Measurements from ENCODE around the gene ZNF606.

The ZNF606 gene

DNA sequence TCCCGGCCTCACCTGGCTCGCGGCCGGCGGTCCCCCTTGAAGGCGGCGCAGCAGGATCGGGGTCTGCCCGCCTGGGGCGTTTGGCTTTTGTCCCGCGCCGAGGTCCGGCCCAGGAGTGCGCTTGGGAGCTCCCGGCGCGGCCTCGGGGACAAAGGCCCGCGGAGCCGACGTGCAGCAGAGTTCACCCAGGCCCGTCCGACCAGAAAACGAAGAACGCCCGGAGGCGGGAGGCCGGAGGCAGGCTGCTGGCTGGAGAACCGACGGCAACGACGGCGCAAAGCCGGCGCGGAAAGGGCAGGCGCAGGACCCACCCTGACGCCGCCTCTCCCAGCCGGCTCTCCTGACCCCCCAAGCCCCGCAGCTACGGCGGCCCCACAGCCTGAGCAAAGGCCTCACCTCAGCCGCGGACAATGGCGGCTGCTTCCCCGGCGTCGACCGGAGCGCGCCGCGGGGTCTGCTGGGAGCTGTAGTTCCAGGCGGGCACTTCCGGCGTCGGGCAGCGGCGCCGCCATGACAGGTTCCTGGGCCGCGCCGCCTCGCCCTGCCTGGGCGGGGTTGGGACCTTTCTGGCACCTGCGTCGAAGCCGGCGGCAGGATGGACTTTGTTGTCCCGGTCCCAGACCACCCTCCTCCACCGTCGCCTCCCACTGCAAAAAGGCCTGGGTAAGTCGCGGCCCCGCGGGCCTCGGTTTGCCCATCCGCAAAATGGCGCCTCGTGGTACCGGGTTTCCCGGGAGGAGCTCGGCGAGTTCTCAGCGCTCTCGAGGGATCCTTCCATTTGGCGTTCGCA, at the start of gene ZNF606:
Gene ZNF606 (minus strand): TSS at position 437 of the 790 bp plus-strand sequence. CDS start 1,501 bp downstream, outside the sequence.
- DNase-seq, result peak; percentile 88

DNA sequence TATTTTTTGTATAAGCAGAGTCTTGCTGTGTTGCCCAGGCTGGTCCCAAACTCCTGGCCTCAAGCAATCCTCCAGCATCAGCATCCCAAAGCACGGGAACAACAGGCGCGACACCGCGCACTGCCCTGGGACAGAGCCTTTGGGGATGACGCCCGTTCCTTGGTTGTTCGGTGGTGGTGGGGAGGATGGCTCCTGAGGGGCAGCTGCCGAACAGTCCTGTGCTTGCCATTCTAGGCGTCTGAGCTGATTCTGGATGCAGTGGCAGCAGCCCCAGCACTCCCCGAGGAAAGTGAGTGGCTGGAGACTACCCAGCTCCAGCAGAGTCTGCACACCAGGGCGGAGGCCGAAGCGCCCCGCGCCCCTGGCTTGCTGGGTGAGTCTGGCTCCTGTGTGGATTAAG, 49.6 kb upstream of the ZNF606 start:
- no peak for DNase-seq

GRCh38 chr19:58047672-58048071, 45.1 kb upstream of the ZNF606 start:
- DNase-seq, result no peak

DNA sequence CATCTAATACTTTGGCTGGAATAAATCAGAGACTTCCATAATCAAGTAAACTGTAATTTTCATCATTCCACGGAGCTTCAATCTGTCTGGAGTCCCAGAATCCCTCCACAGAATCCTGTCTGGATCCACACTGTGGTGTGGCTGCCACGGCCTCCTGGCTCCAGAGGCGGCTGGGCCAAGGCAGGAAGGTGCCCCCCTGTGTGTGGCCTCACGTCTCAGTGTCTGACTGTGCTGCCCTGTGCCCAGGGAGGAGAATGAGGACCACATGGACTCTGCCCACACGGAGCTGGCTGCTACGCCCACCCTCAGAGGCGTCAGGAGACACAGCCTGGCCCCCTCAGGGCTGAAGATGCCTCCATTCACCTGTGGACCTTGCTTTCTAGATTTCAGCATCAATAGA, 44.2 kb upstream of the ZNF606 start:
- no peak for DNase-seq

GRCh38 chr19:58045411-58046050, 42.9 kb upstream of the ZNF606 start:
- no peak for DNase-seq

DNA sequence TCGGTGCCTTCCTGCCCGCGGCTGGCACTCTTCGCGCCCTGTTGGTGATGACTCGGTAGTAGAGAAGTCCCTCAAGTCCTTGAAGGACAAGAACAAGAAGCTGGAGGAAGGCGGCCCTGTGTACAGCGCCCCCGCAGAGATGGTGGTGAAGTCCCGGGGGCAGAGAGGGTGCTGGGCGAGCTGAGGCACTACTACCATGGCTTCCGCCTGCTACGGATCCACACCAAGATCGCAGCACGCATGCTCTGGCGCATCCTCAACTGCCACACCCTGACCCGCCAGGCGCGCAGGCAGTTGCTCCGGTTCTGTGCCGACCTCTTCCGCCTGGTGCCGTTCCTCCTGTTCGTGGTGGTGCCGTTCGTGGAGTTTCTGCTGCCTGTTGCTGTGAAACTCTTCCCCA, 42.3 kb upstream of the ZNF606 start:
- DNase-seq, result no peak

DNA sequence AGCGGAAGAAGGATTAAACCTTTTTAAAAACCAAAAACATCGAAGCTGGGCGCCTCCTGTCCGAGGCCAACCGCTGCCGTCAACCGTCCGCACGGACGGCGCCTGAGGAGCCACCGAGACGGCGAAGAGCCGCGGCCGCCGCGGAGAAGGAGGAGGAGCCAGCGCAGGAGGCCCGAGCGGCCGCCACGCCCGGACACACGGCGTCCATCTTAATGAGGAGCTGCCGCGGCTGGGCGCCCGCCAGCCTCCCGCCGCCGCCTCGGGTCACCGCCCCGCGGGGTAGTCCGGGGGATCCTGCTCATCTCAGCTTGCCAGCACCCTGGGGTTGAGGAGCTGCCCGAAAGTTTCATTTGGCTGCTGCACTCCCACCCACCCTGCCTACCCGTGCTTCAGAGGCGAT, 41.8 kb upstream of the ZNF606 start:
- no peak for DNase-seq

- DNase-seq, result no peak
These were observed 40.1 kb upstream of the ZNF606 start for GRCh38 chr19:58042495-58043340.

- no peak for DNase-seq
These were observed 38.3 kb upstream of the ZNF606 start for GRCh38 chr19:58040751-58041525.

DNA sequence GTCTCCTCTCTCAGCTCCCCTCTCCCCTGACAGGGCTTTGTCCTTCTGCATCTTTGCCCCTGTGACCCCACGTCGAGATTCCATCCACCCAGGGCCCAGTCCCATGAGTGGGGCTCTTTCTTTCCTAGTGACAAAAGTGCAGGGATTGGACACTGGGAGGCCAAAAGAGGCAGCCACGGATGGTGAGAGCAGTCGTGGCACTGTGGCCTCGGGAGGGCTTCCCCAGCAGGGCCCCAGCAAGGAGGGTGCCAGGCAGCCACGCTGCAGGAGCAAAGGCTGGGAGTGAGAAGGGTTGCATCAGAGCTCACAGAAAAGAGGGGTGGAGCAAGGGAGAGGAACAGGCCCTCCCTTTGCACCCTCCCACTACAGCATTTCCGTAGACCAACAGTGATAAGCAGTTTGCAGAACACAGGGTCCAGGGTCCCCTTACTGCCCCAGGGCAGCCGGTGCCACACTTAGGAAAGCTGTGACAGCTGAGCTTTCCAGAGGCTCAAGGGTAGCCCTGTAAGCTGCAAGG, 36.1 kb upstream of the ZNF606 start:
- no peak for DNase-seq

GRCh38 chr19:58037927-58038687, 35.5 kb upstream of the ZNF606 start:
- no peak for DNase-seq

DNA sequence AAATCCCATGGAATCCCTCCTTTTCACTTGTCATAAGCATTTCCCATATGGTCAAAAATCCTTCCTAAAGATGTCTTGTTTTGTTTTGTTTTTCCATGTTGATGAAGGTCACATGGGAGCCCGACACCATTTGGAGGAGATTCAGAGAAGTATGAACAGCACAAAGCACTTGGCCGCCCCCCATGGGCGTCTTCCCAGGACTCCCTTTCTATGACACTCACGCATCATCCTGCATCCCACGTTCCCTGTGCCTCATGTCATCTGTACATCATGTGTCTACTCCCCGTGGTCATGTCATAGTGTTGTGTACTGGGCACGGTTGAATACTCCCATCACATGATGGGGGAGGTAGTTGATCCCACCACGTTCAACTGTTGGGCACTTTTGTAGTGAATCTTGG, 33.2 kb upstream of the ZNF606 start:
- DNase-seq, result no peak

DNA sequence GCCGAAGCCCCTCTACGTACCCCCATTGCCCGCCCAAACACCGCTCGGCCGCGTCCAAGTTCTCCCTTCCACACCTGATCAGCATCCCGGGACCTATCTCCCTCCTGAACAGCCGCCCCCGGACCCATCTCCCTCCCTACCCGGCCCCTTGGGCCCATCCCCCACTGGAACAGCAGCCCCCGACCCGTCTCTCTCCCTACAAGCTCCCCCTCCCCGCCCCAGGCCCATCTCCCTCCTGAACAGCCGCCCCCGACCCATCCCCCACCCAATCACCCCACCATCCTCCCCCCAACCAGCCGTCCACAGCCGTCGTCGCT, 31.8 kb upstream of the ZNF606 start:
- DNase-seq, result no peak

DNA sequence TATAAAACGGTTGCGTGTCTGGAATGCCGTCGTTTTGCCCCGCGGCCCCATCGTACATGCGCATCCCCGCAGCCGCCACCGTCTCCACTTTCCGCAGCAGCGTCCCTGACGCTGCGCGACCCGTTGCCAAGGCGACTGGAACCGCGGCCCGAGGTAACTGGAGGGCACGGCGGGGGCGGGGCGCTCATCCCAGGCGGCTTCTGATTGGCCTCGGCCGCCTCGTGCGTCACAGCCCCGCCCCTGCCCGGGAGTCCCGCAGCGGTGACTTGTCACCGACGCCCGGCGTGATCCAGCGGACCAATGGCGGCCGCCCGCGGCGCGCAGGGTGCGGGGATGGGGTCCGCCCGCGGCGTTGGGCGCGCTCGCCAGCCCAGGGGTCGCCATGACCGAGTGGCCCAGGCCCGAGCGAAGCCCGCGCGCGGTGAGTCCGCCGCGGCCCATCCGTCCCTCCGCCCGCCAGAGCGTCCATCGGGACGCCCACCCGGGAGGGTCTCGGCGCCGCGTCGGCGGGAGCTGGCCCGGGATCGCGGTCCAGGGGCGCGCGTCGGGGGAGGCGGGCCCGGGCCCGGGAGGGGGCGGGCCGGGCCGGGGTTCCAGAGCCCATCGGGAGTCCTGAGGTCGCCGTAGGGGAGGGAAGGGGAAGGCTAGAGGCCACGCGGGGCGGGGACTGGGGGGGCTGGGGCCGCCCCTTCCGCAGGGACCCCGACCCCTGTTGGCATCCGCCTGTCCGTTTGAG, 31.3 kb upstream of the ZNF606 start, which contains the start of gene ZSCAN1:
Gene ZSCAN1 (plus strand): TSS at position 285 of the 736 bp plus-strand sequence. CDS start 3,812 bp downstream, outside the sequence.
- DNase-seq, result peak; percentile 86

GRCh38 chr19:58024661-58025060, 22.0 kb upstream of the ZNF606 start:
- DNase-seq, result no peak

- no peak for DNase-seq
These were observed 19.7 kb upstream of the ZNF606 start for GRCh38 chr19:58022283-58022660.

DNA sequence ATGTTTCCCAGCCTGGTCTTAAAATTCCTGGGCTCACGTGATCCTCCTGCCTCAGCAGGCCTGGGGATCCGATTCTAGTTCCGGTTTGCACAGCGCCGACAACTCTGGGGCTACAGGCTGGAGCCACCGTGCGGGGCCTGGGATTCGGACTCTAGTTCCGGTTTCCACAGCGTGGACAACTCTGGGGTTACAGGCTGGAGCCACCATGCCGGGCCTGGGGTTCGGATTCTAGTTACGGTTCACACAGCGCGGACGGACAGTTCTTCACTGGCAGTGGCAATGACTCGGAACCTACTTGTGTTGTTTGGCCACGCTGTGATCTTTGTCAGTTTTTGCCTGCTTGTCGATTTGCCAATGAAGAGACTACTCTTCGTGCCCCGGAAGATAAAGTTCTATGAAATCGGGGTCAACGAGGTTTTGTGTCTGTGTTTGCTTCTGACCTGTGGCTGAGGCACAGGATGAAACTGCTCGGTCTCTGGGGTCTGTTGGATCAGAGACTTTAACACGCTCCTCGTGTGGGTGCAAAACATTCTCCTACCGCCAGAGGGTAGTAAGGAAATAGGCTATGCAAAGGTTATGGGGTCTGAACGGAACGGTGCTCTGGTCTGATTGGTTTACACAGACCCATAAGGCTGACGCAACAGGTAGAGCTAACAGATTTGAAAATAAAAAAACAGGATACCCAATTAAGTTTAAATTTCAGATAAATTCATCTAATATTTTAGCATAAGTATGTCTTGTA, 19.1 kb upstream of the ZNF606 start:
- peak; percentile 21 for DNase-seq

DNA sequence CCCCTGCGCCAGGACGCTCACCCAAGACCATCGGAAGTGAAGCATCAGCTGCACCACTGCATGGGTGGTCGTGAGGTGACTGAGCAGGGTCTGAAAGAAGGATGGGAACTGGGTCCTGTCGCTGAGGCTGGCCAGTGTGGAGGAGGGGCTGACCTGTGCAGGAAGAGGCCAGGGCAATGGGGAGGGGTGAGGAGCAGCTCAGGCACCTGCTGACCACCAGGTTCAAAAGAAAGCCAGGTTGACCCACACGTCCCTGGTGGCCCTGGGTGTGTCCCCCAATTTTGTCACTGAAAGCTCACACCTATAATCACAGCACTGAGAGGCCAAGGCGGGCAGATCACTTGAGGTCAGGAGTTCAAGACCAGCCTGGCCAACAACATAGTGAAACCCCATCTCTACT, 17.5 kb upstream of the ZNF606 start:
- DNase-seq, result no peak

GRCh38 chr19:58014141-58014540, 11.5 kb upstream of the ZNF606 start:
- no peak for DNase-seq

DNA sequence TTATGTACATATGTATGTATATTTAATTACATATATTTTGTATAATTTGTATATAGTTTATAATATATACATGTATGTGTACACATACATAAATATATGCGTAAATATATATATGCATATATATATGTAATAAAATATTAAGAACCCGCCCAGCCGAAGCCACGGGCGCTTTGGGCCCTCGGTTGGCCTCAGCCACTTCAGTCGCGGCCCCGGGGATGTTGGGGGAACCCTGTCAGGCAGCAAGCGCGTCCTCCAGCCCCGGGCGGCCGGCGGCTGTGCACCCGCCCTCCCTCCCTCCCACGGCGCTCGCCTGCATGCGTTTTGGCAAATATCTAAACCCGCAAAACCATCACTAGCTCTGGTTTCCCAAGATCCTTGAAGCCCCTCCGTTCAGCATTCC, 7.9 kb upstream of the ZNF606 start:
- no peak for DNase-seq
